ENCODE results near the gene ZSCAN25. TPM values are rescaled to one million over a fixed set of nuclear protein-coding genes. Genes with fewer than 3 reads are reported as not detected.
"Not testable (repeated sequence)": the region's sequence is repeated elsewhere in the genome, so short reads cannot be mapped to it uniquely, and the experiment has no call there.

ZSCAN25 gene
- total RNA-seq, 1 experiment from 2014 or later = 11.3 TPM

GRCh38 chr7:99617192-99617781, 541 bp downstream of the ZSCAN25 start:
- no peak for DNase-seq (ENCODE audit: low read depth)

- DNase-seq (ENCODE audit: low read depth) = peak; percentile 23
Measured at GRCh38 chr7:99618726-99619125, 2.0 kb downstream of the ZSCAN25 start.

GRCh38 chr7:99619571-99620130, 2.9 kb downstream of the ZSCAN25 start:
- DNase-seq (ENCODE audit: low read depth) = no peak

- DNase-seq (ENCODE audit: low read depth) = no peak
Measured at GRCh38 chr7:99621271-99621670, 4.5 kb downstream of the ZSCAN25 start.

- DNase-seq (ENCODE audit: low read depth) = peak; percentile 27
Measured at GRCh38 chr7:99622596-99622995, 5.8 kb downstream of the ZSCAN25 start.

- DNase-seq (ENCODE audit: low read depth) = no peak
Measured at GRCh38 chr7:99623091-99623693, 6.4 kb downstream of the ZSCAN25 start.

- DNase-seq (ENCODE audit: low read depth) = no peak
Measured at GRCh38 chr7:99623702-99624447, 7.1 kb downstream of the ZSCAN25 start.

GRCh38 chr7:99624484-99624883, 7.7 kb downstream of the ZSCAN25 start:
- no peak for DNase-seq (ENCODE audit: low read depth)

GRCh38 chr7:99625321-99625720, 8.6 kb downstream of the ZSCAN25 start:
- no peak for DNase-seq (ENCODE audit: low read depth)

GRCh38 chr7:99625961-99626360, 9.2 kb downstream of the ZSCAN25 start:
- no peak for DNase-seq (ENCODE audit: low read depth)

GRCh38 chr7:99626661-99627060, 9.9 kb downstream of the ZSCAN25 start:
- DNase-seq (ENCODE audit: low read depth) = no peak

- DNase-seq (ENCODE audit: low read depth) = no peak
Measured at GRCh38 chr7:99627513-99627912, 10.8 kb downstream of the ZSCAN25 start.

- no peak for DNase-seq (ENCODE audit: low read depth)
Measured at GRCh38 chr7:99628471-99629465, 12.0 kb downstream of the ZSCAN25 start.

- DNase-seq (ENCODE audit: low read depth) = no peak
Measured at GRCh38 chr7:99629643-99630042, 12.9 kb downstream of the ZSCAN25 start.

GRCh38 chr7:99631295-99632109, 14.8 kb downstream of the ZSCAN25 start:
- peak; percentile 80 for DNase-seq (ENCODE audit: low read depth)

- DNase-seq (ENCODE audit: low read depth) = not testable (repeated sequence)
Measured at GRCh38 chr7:99637414-99637813, 20.7 kb downstream of the ZSCAN25 start.

- DNase-seq (ENCODE audit: low read depth) = no peak
Measured at GRCh38 chr7:99638731-99639130, 22.0 kb downstream of the ZSCAN25 start.

- no peak for DNase-seq (ENCODE audit: low read depth)
Measured at GRCh38 chr7:99639267-99639666, 22.5 kb downstream of the ZSCAN25 start.

- peak; percentile 8 for DNase-seq (ENCODE audit: low read depth)
Measured at GRCh38 chr7:99642027-99642426, 25.3 kb downstream of the ZSCAN25 start.

GRCh38 chr7:99643464-99643863, 26.7 kb downstream of the ZSCAN25 start:
- DNase-seq (ENCODE audit: low read depth) = no peak

Measured in LHCN-M2 (cell line).